HEK293 (cell line): ENCODE measurements around the gene WDR70.
A peak's percentile ranks its signal among the peaks of the same experiment; 100 is the strongest.
"Not testable (repeated sequence)": the region's sequence is repeated elsewhere in the genome, so short reads cannot be mapped to it uniquely, and the experiment has no call there.

Experiments used
- CTCF ChIA-PET: fragments of 350-600 bp; formaldehyde crosslinking; extraction: SDS; loops from one replicate; lab custom pipeline; 2021; ENCODE audit warnings: antibody characterized with exemption; lab: Yijun Ruan, JAX
- POLR2A ChIA-PET: fragments of 300-600 bp; formaldehyde crosslinking; extraction: SDS; loops from one replicate; lab custom pipeline; 2020; ENCODE audit warnings: antibody characterized with exemption, inconsistent platforms; lab: Yijun Ruan, JAX
- H3K27ac ChIP-seq: fragments of 200-500 bp; sonication (Bioruptor generic); 2 replicates; pipeline ENCODE4 v1.5.1; 2014; ENCODE audit warnings: low read depth, low read length, control low read depth, inconsistent platforms; ENCODE audit errors: extremely low read depth
- H3K36me3 ChIP-seq, 2 experiments: fragments of 200-500 bp in 1 of 2; sonication (Bioruptor generic) in 1 of 2; 1 replicate in 1 of 2; 2 replicates in 1 of 2; pipeline ENCODE4 v1.5.1; 2014 to 2017; ENCODE audit warnings: inconsistent platforms in 2 of 2, low read length in 2 of 2; ENCODE audit not compliant: control insufficient read depth in 2 of 2, insufficient read depth in 1 of 2
- H3K4me1 ChIP-seq: fragments of 200-500 bp; sonication (Bioruptor generic); 2 replicates; pipeline ENCODE4 v1.5.1; 2014; ENCODE audit warnings: mild to moderate bottlenecking, low read length, inconsistent platforms; ENCODE audit not compliant: control insufficient read depth, insufficient read depth
- H3K4me3 ChIP-seq: 2 replicates; pipeline ENCODE4 v1.5.1; 2011; ENCODE audit warnings: low read depth, mild to moderate bottlenecking, control low read depth, low read length, moderate library complexity
- H3K9me3 ChIP-seq: fragments of 200-500 bp; sonication (Bioruptor generic); 2 replicates; pipeline ENCODE4 v1.5.1; 2014; ENCODE audit warnings: low read depth, low read length, inconsistent platforms; ENCODE audit not compliant: control insufficient read depth, insufficient read depth
- MEIS1 ChIP-seq: sonication (generic); formaldehyde crosslinking; IDR thresholded peaks from 2 replicates; pipeline ENCODE4 v1.8.1; 2022; ENCODE audit warnings: missing genetic modification reagents, mild to moderate bottlenecking, borderline replicate concordance
- SCRT1 ChIP-seq: fragments of 450-650 bp; formaldehyde crosslinking; IDR thresholded peaks from 2 replicates; pipeline ENCODE4 v1.5.1; 2016; ENCODE audit warnings: missing biosample characterization, missing genetic modification characterization, borderline replicate concordance
- SCRT2 ChIP-seq: fragments of 450-650 bp; formaldehyde crosslinking; IDR thresholded peaks from 2 replicates; pipeline ENCODE4 v1.5.1; 2016; ENCODE audit warnings: missing biosample characterization, missing genetic modification characterization
- SETDB1 ChIP-seq: IDR thresholded peaks from one replicate; pipeline ENCODE4 v1.6.1; 2017; ENCODE audit warnings: mild to moderate bottlenecking, low read length, moderate library complexity, mixed read lengths; ENCODE audit not compliant: insufficient read length
- ZBTB10 ChIP-seq: fragments of 450-650 bp; formaldehyde crosslinking; IDR thresholded peaks from 2 replicates; pipeline ENCODE4 v1.5.1; 2016; ENCODE audit warnings: missing biosample characterization, missing genetic modification characterization
- ZEB2 ChIP-seq: fragments of 450-650 bp; formaldehyde crosslinking; IDR thresholded peaks from 2 replicates; pipeline ENCODE4 v1.5.1; 2016; ENCODE audit warnings: missing biosample characterization, missing genetic modification characterization
- ZFP41 ChIP-seq: fragments of 450-650 bp; formaldehyde crosslinking; IDR thresholded peaks from 2 replicates; pipeline ENCODE4 v1.5.1; 2016; ENCODE audit warnings: missing biosample characterization, missing genetic modification characterization, borderline replicate concordance
- ZNF132 ChIP-seq: fragments of 450-650 bp; formaldehyde crosslinking; IDR thresholded peaks from 2 replicates; pipeline ENCODE4 v1.5.1; 2017; ENCODE audit warnings: missing biosample characterization, missing genetic modification characterization, borderline replicate concordance
- ZNF391 ChIP-seq: fragments of 450-650 bp; formaldehyde crosslinking; IDR thresholded peaks from 2 replicates; pipeline ENCODE4 v1.5.1; 2016; ENCODE audit warnings: low read depth, missing biosample characterization, missing genetic modification characterization, borderline replicate concordance
- ZNF416 ChIP-seq: fragments of 450-650 bp; formaldehyde crosslinking; IDR thresholded peaks from 2 replicates; pipeline ENCODE4 v1.5.1; 2016; ENCODE audit warnings: missing biosample characterization, missing genetic modification characterization
- ZNF473 ChIP-seq: fragments of 450-650 bp; formaldehyde crosslinking; IDR thresholded peaks from 2 replicates; pipeline ENCODE4 v1.5.1; 2017; ENCODE audit warnings: missing biosample characterization, missing genetic modification characterization
- ZNF76 ChIP-seq: fragments of 450-650 bp; formaldehyde crosslinking; IDR thresholded peaks from 2 replicates; pipeline ENCODE4; 2016; ENCODE audit warnings: low read depth, missing biosample characterization, missing genetic modification characterization, borderline replicate concordance
- ZNF837 ChIP-seq: fragments of 450-650 bp; formaldehyde crosslinking; IDR thresholded peaks from 2 replicates; pipeline ENCODE4 v1.5.1; 2016; ENCODE audit warnings: missing biosample characterization, missing genetic modification characterization
- TF ChIP-seq, protein P1 (sequence below): fragments of 450-650 bp; formaldehyde crosslinking; IDR thresholded peaks from 2 replicates; pipeline ENCODE4 v1.5.1; 2016; ENCODE audit warnings: missing biosample characterization, missing genetic modification characterization

The WDR70 gene

GRCh38 chr5:37641933-37642332 is 262.8 kb downstream of the WDR70 start:
- H3K36me3 ChIP-seq, result no peaks in the 10 kb centered on the region
- H3K9me3 ChIP-seq, result no peaks in the 10 kb centered on the region
- CTCF ChIA-PET, result no interaction called here
- H3K4me1 ChIP-seq, result no peaks in the 10 kb centered on the region
- H3K4me3 ChIP-seq, result no peak overlapping the region
- H3K27ac ChIP-seq, result no peak overlapping the region
- POLR2A ChIA-PET, result interaction anchor here (0.7 kb wide), 1 partner anchor 154 kb away, joined by 8 read pairs; no protein-coding TSS in a partner anchor
- TF ChIP-seq ZNF416, result no peak
- TF ChIP-seq ZNF76 (tag by site-specific recombination), result no peak
- no peak for TF ChIP-seq ZNF473 (tag by site-specific recombination)
- no peak for TF ChIP-seq MEIS1 (CRISPR knock-in tag)
- no peak for TF ChIP-seq ZNF391 (tag by site-specific recombination)

DNA sequence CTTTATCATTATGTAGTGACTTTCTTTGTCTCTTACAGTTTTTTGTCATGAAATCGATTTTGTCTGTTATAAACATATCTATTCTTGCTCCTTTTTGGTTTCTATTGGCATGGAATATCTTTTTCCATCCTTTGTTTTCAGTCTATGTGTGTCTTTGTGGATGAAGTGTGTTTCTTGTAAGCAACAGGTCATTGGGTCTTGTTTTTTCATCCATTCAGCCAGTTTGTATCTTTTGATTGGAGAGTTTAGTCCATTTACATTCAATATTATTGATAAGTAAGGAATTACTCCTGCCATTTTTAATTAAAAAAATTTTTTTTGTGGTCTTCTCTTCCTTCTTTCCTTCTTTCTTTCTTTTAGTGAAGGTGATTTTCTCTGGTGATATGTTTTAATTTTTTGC is 266.6 kb downstream of the WDR70 start:
- no peak overlapping the region for H3K4me3 ChIP-seq
- ChIA-PET POLR2A (no interaction called here), CTCF (no interaction called here)
- peak; percentile 76 for TF ChIP-seq SETDB1
- peak; percentile 77 for TF ChIP-seq SCRT2 (tag by site-specific recombination)
- no peak for TF ChIP-seq ZBTB10
- 0 out of 2 replicates have a peak, but pooled peaks have one; percentile 24 for TF ChIP-seq SCRT1 (tag by site-specific recombination)
- TF ChIP-seq ZNF837 (tag by site-specific recombination), result no peak
- TF ChIP-seq ZNF132 (tag by site-specific recombination), result no peak
- no peak for TF ChIP-seq ZFP41 (tag by site-specific recombination)
- H3K27ac ChIP-seq, result no peak overlapping the region
- no peaks in the 10 kb centered on the region for H3K4me1 ChIP-seq
- no peaks in the 10 kb centered on the region for H3K36me3 ChIP-seq
- no peaks in the 10 kb centered on the region for H3K9me3 ChIP-seq

- H3K4me3 ChIP-seq, H3K36me3 ChIP-seq, H3K4me1 ChIP-seq, H3K27ac ChIP-seq, POLR2A ChIA-PET, H3K9me3 ChIP-seq: not testable (repeated sequence)
- CTCF ChIA-PET, result interaction anchor here (0.6 kb wide), 1 partner anchor 481 kb away, joined by 3 read pairs; no protein-coding TSS in a partner anchor
These were observed 275.4 kb downstream of the WDR70 start for GRCh38 chr5:37654566-37654965.

DNA sequence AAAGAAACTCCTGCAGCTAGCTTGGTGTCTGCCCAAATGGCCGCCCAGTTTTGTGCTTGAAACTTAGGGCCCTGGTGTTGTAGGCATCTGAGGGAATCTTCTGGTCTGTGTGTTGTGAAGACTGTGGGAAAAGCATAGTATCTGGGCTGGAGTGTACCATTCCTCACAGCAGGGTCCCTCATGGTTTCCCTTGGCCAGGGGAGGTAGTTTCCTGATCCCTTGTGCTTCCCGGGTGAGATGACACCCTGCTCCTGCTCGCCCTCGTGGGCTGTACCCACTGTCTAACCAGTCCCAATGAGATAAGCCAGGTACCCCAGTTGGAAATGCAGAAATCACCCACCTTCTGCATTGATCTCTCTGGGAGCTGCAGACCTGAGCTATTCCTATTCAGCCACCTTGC is 277.9 kb downstream of the WDR70 start:
- Histone ChIP-seq H3K4me3 (no peak overlapping the region), H3K27ac (no peak overlapping the region), H3K9me3 (no peaks in the 10 kb centered on the region), H3K4me1 (0 out of 2 replicates have a peak, but pooled peaks cover 3% of the 10 kb centered on the region), H3K36me3 (no peaks in the 10 kb centered on the region)
- POLR2A ChIA-PET, result no interaction called here
- CTCF ChIA-PET, result no interaction called here
- TF ChIP-seq, protein P1, sequence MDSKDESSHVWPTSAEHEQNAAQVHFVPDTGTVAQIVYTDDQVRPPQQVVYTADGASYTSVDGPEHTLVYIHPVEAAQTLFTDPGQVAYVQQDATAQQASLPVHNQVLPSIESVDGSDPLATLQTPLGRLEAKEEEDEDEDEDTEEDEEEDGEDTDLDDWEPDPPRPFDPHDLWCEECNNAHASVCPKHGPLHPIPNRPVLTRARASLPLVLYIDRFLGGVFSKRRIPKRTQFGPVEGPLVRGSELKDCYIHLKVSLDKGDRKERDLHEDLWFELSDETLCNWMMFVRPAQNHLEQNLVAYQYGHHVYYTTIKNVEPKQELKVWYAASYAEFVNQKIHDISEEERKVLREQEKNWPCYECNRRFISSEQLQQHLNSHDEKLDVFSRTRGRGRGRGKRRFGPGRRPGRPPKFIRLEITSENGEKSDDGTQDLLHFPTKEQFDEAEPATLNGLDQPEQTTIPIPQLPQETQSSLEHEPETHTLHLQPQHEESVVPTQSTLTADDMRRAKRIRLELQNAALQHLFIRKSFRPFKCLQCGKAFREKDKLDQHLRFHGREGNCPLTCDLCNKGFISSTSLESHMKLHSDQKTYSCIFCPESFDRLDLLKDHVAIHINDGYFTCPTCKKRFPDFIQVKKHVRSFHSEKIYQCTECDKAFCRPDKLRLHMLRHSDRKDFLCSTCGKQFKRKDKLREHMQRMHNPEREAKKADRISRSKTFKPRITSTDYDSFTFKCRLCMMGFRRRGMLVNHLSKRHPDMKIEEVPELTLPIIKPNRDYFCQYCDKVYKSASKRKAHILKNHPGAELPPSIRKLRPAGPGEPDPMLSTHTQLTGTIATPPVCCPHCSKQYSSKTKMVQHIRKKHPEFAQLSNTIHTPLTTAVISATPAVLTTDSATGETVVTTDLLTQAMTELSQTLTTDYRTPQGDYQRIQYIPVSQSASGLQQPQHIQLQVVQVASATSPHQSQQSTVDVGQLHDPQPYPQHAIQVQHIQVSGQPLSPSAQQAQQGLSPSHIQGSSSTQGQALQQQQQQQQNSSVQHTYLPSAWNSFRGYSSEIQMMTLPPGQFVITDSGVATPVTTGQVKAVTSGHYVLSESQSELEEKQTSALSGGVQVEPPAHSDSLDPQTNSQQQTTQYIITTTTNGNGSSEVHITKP (tag by site-specific recombination), result peak; percentile 63; the same call in 1 of the 2 replicates
- TF ChIP-seq ZEB2, result no peak
